ENCODE measurements around the gene SURF6.
"Not testable (repeated sequence)": the region's sequence is repeated elsewhere in the genome, so short reads cannot be mapped to it uniquely, and the experiment has no call there.

SURF6 gene

GRCh38 chr9:133323211-133323610 lies 12.8 kb downstream of the SURF6 start:
- TF ChIP-seq CTCF (IDR thresholded peaks at IDR 0.05; ENCODE audit: poor library complexity, severe bottlenecking) = no peak
- no peak for DNase-seq (ENCODE audit: low spot score)

GRCh38 chr9:133322701-133323100 lies 13.3 kb downstream of the SURF6 start:
- Histone ChIP-seq H3K4me1 (ENCODE audit: insufficient read depth, poor library complexity, severe bottlenecking) (no peaks in the 10 kb centered on the region), H3K27me3 (ENCODE audit: insufficient read depth, poor library complexity, severe bottlenecking) (no peaks in the 10 kb centered on the region), H3K4me3 (ENCODE audit: severe bottlenecking) (no peak overlapping the region), H3K36me3 (ENCODE audit: low read depth) (no peaks in the 10 kb centered on the region), H3K9me3 (ENCODE audit: severe bottlenecking) (no peaks in the 10 kb centered on the region), H3K27ac (ENCODE audit: poor library complexity, severe bottlenecking) (no peak overlapping the region)
- DNase-seq (ENCODE audit: low spot score) = no peak
- ATAC-seq (ENCODE audit: low read depth) = no peak
- no peak for TF ChIP-seq CTCF (IDR thresholded peaks at IDR 0.05; ENCODE audit: poor library complexity, severe bottlenecking)

More at GRCh38 chr9:133323211-133323610, 12.8 kb downstream of the SURF6 start:
- H3K36me3 ChIP-seq (ENCODE audit: low read depth) = no peaks in the 10 kb centered on the region
- H3K4me1 ChIP-seq (ENCODE audit: insufficient read depth, poor library complexity, severe bottlenecking) = no peaks in the 10 kb centered on the region
- no peak overlapping the region for H3K27ac ChIP-seq (ENCODE audit: poor library complexity, severe bottlenecking)
- ATAC-seq (ENCODE audit: low read depth) = no peak
- no peak overlapping the region for H3K4me3 ChIP-seq (ENCODE audit: severe bottlenecking)
- no peaks in the 10 kb centered on the region for H3K27me3 ChIP-seq (ENCODE audit: insufficient read depth, poor library complexity, severe bottlenecking)
- no peaks in the 10 kb centered on the region for H3K9me3 ChIP-seq (ENCODE audit: severe bottlenecking)

- Histone ChIP-seq H3K4me3 (ENCODE audit: severe bottlenecking) (no peak overlapping the region), H3K4me1 (ENCODE audit: insufficient read depth, poor library complexity, severe bottlenecking) (no peaks in the 10 kb centered on the region), H3K36me3 (ENCODE audit: low read depth) (no peaks in the 10 kb centered on the region), H3K27me3 (ENCODE audit: insufficient read depth, poor library complexity, severe bottlenecking) (no peaks in the 10 kb centered on the region), H3K27ac (ENCODE audit: poor library complexity, severe bottlenecking) (no peak overlapping the region), H3K9me3 (ENCODE audit: severe bottlenecking) (no peaks in the 10 kb centered on the region)
- no peak for ATAC-seq (ENCODE audit: low read depth)
- no peak for TF ChIP-seq CTCF (IDR thresholded peaks at IDR 0.05; ENCODE audit: poor library complexity, severe bottlenecking)
- no peak for DNase-seq (ENCODE audit: low spot score)
These were observed 14.5 kb downstream of the SURF6 start for GRCh38 chr9:133321411-133321935.

- Histone ChIP-seq H3K9me3 (ENCODE audit: severe bottlenecking) (no peaks in the 10 kb centered on the region), H3K27ac (ENCODE audit: poor library complexity, severe bottlenecking) (no peak overlapping the region), H3K4me3 (ENCODE audit: severe bottlenecking) (no peak overlapping the region), H3K27me3 (ENCODE audit: insufficient read depth, poor library complexity, severe bottlenecking) (no peaks in the 10 kb centered on the region), H3K4me1 (ENCODE audit: insufficient read depth, poor library complexity, severe bottlenecking) (no peaks in the 10 kb centered on the region), H3K36me3 (ENCODE audit: low read depth) (no peaks in the 10 kb centered on the region)
- no peak for ATAC-seq (ENCODE audit: low read depth)
- TF ChIP-seq CTCF (IDR thresholded peaks at IDR 0.05; ENCODE audit: poor library complexity, severe bottlenecking) = no peak
- no peak for DNase-seq (ENCODE audit: low spot score)
These were observed 15.5 kb downstream of the SURF6 start for GRCh38 chr9:133320421-133320881.

- not testable (repeated sequence) for H3K4me1 ChIP-seq (ENCODE audit: insufficient read depth, poor library complexity, severe bottlenecking); H3K27me3 ChIP-seq (ENCODE audit: insufficient read depth, poor library complexity, severe bottlenecking); H3K9me3 ChIP-seq (ENCODE audit: severe bottlenecking); H3K36me3 ChIP-seq (ENCODE audit: low read depth); DNase-seq (ENCODE audit: low spot score); ATAC-seq (ENCODE audit: low read depth); H3K27ac ChIP-seq (ENCODE audit: poor library complexity, severe bottlenecking); H3K4me3 ChIP-seq (ENCODE audit: severe bottlenecking)
These were observed 18.4 kb downstream of the SURF6 start for GRCh38 chr9:133317551-133317950.
